SJCRH30 (cell line): ENCODE measurements around the gene ZNF514. TPM values are rescaled to one million over a fixed set of nuclear protein-coding genes. Genes with fewer than 3 reads are reported as not detected.
"Not testable (repeated sequence)": the region's sequence is repeated elsewhere in the genome, so short reads cannot be mapped to it uniquely, and the experiment has no call there.

Experiments
- DNase-seq, 2 experiments: peaks; one replicate each; pipeline ENCODE4 v3.0.0-alpha.2; 2015 to 2020
- H3K27ac ChIP-seq: fragments of 250-450 bp; sonication (Bioruptor Pico); 2 replicates; pipeline ENCODE4 v1.5.1; 2020; ENCODE audit warnings: mild to moderate bottlenecking, moderate library complexity
- H3K27me3 ChIP-seq: fragments of 250-450 bp; sonication (Bioruptor Pico); 2 replicates; pipeline ENCODE4 v1.5.1; 2020; ENCODE audit warnings: mild to moderate bottlenecking, moderate library complexity
- H3K36me3 ChIP-seq: fragments of 250-450 bp; sonication (Bioruptor Pico); 2 replicates; pipeline ENCODE4 v1.5.1; 2020; ENCODE audit warnings: mild to moderate bottlenecking, moderate library complexity
- H3K4me1 ChIP-seq: fragments of 250-450 bp; sonication (Bioruptor Pico); 2 replicates; pipeline ENCODE4 v1.5.1; 2020; ENCODE audit warnings: mild to moderate bottlenecking, moderate library complexity
- H3K4me3 ChIP-seq: fragments of 250-450 bp; sonication (Bioruptor Pico); 2 replicates; pipeline ENCODE4 v1.5.1; 2020; ENCODE audit warnings: mild to moderate bottlenecking, moderate library complexity
- H3K9me3 ChIP-seq: fragments of 250-450 bp; sonication (Bioruptor Pico); replicated peaks from 2 replicates; pipeline ENCODE4 v1.5.1; 2020; ENCODE audit warnings: mild to moderate bottlenecking, moderate library complexity
- total RNA-seq: library from RNA; depleted of rRNA; stranded (reverse); fragments of >200 nt; shearing (Covaris generic); gene quantifications from 2 replicates; pipeline ENCODE4 v1.2.3, GENCODE V29; 2014; rRNA removed

ZNF514 gene
- total RNA-seq, 1 experiment from 2014 or later = 9.4 TPM

- Histone ChIP-seq H3K4me3 (no peak overlapping the region), H3K9me3 (no peaks in the 10 kb centered on the region), H3K27me3 (no peaks in the 10 kb centered on the region), H3K4me1 (no peaks in the 10 kb centered on the region), H3K36me3 (peaks cover 86% of the 10 kb centered on the region), H3K27ac (no peak overlapping the region)
- DNase-seq = no peak
Measured at GRCh38 chr2:95106081-95106480, 53.6 kb downstream of the ZNF514 start.

GRCh38 chr2:95104606-95105005, 55.0 kb downstream of the ZNF514 start:
- no peak for DNase-seq
- H3K27me3 ChIP-seq = no peaks in the 10 kb centered on the region
- H3K4me1 ChIP-seq = no peaks in the 10 kb centered on the region
- no peak overlapping the region for H3K4me3 ChIP-seq
- peaks cover 86% of the 10 kb centered on the region for H3K36me3 ChIP-seq
- no peak overlapping the region for H3K27ac ChIP-seq
- H3K9me3 ChIP-seq = no peaks in the 10 kb centered on the region

GRCh38 chr2:95099910-95100309, 59.7 kb downstream of the ZNF514 start:
- Histone ChIP-seq H3K4me1 (no peaks in the 10 kb centered on the region), H3K36me3 (peaks cover 79% of the 10 kb centered on the region), H3K9me3 (0 out of 2 replicates have a peak, but pooled peaks cover 12% of the 10 kb centered on the region), H3K27ac (no peak overlapping the region), H3K4me3 (no peak overlapping the region), H3K27me3 (no peaks in the 10 kb centered on the region)
- DNase-seq = no peak

- H3K27ac ChIP-seq, DNase-seq, H3K4me1 ChIP-seq, H3K27me3 ChIP-seq, H3K4me3 ChIP-seq: not testable (repeated sequence)
- Histone ChIP-seq H3K36me3 (peaks cover 75% of the 10 kb centered on the region), H3K9me3 (0 out of 2 replicates have a peak, but pooled peaks cover 12% of the 10 kb centered on the region)
Measured at GRCh38 chr2:95098273-95098672, 61.4 kb downstream of the ZNF514 start.

Other genes with a start within 250 kb of the ZNF514 start
- gene MAL, start 134.1 kb downstream of the ZNF514 start, total RNA-seq = not detected in 2 replicates
- 62.0 and 63.6 TPM in 2 replicates for gene MRPS5, start 38.0 kb downstream of the ZNF514 start, total RNA-seq
- gene ZNF2, start 6.0 kb upstream of the ZNF514 start, total RNA-seq = 8.8 and 9.9 TPM in 2 replicates
- 5.3 and 6.8 TPM in 2 replicates for gene ZNF892, start 47.7 kb upstream of the ZNF514 start, total RNA-seq
- 0.05 and 0.57 TPM in 2 replicates for gene PROM2, start 114.6 kb upstream of the ZNF514 start, total RNA-seq
- gene KCNIP3, start 137.5 kb upstream of the ZNF514 start, total RNA-seq = not detected in 2 replicates
- gene FAHD2A, start 242.9 kb upstream of the ZNF514 start, total RNA-seq = 19.6 and 21.3 TPM in 2 replicates